Measurements from ENCODE around the gene GJB3.

GRCh38 chr1:34816778-34817177 lies 35.8 kb downstream of the GJB3 start:
- no peak for TF ChIP-seq EZH2 (IDR thresholded peaks at IDR 0.05)
- no peak for TF ChIP-seq POLR2AphosphoS5 (IDR thresholded peaks at IDR 0.05; ENCODE audit: borderline replicate concordance, low read depth, low read length)

Measured in SK-N-MC (cell line).